Dermis blood vessel endothelial cell (primary cell): ENCODE data around the gene DNMT3B. TPM values are rescaled to one million over a fixed set of nuclear protein-coding genes. Genes with fewer than 3 reads are reported as not detected.
"Not testable (repeated sequence)": the region's sequence is repeated elsewhere in the genome, so short reads cannot be mapped to it uniquely, and the experiment has no call there.

Experiments used
- DNase-seq: peaks from one replicate; pipeline ENCODE4 v3.0.0; 2010
- total RNA-seq: library from RNA; depleted of rRNA; stranded (reverse); fragments of >200 nt; gene quantifications from 2 replicates; pipeline ENCODE4 v1.2.3, GENCODE V29; 2014

Gene DNMT3B
- total RNA-seq, 1 donor from 2014 or later: 2.9 TPM

DNA sequence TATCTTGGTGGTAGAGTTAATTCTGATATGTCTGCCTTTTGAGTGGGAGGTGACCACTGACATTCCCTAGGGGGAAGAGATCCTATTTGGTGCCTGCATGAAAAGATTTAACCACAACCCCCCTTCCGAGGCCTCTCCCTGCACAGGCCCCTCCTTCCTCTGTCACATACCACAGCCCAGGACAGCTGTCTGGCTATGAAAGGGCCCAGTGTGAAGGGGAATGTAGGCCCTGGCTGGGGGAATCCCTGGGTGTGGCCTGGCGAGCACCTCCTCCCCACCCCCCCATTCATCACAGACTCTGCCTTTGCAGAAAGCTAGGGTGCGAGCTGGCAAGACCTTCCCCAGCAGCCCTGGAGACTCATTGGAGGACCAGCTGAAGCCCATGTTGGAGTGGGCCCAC is 30.1 kb downstream of the DNMT3B start:
- DNase-seq: no peak

DNA sequence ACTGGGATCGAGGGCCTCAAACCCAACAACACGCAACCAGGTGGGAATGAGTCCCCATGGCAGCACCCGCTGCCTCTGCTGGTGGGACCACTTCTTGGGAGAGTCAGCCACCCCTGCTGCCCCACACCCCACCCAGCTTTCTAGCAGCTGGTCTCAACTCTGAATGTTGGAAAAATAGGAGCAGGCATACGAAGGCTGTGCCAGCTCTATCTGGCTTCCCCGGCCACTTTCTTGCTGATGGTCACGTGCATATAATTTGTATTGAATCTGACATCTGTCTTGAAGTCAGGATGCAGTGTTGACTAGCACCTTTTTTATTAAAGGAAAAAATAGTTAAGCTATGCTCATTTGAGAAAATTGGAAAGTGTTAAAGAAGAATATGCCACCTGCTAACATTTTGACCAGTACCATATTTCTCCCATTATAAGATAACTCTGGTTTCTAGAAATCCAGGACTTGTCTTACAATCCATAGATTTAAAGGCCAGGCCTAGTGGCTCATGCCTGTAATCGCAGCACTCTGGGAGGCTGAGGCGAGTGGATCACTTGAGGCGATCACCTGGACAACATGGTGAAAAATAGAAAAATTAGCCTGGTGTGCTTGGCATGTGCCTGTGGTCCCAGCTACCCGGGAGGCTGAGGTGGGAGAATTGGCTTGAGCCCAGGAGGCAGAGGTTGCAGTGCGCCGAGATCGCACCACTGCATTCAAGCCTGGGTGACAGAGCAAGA is 30.7 kb downstream of the DNMT3B start:
- peak; percentile 20 for DNase-seq

DNA sequence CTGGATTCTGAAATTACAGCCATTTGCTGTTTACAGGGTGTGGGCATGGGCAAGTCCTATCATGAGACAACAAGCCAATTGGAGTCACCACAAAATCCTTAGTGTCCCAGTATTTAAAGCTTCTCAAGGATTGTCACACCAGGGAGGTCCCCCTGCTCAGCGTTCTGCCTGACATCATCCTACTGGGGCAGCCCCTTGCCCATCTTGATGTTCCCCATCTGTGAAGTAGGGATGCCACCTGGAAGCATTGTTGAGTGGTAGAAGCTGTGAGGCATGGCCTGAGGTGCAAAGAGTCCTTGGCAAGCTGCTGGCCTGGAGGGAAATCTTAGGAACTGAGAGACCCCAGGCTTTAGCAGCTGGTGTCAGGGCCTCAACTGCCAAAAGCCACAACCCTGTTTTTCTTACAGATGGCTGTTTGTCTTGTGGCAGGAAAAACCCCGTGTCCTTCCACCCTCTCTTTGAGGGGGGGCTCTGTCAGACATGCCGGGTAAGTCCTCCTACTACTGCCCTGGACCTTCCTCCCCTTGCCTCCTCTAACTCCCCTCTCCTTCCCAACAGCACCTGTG is 34.3 kb downstream of the DNMT3B start:
- no peak for DNase-seq

GRCh38 chr20:32796981-32797451 is 34.8 kb downstream of the DNMT3B start:
- DNase-seq: no peak

- not testable (repeated sequence) for DNase-seq
Measured at GRCh38 chr20:32797571-32797970, 35.4 kb downstream of the DNMT3B start.

GRCh38 chr20:32798046-32798981 is 36.1 kb downstream of the DNMT3B start:
- DNase-seq: no peak

GRCh38 chr20:32803092-32803491 is 40.9 kb downstream of the DNMT3B start:
- no peak for DNase-seq

GRCh38 chr20:32804022-32804715 is 42.0 kb downstream of the DNMT3B start:
- no peak for DNase-seq

- DNase-seq: no peak
Measured at GRCh38 chr20:32804817-32805216, 42.6 kb downstream of the DNMT3B start.

GRCh38 chr20:32805721-32806120 is 43.5 kb downstream of the DNMT3B start:
- no peak for DNase-seq

GRCh38 chr20:32806356-32806755 is 44.2 kb downstream of the DNMT3B start:
- no peak for DNase-seq

DNA sequence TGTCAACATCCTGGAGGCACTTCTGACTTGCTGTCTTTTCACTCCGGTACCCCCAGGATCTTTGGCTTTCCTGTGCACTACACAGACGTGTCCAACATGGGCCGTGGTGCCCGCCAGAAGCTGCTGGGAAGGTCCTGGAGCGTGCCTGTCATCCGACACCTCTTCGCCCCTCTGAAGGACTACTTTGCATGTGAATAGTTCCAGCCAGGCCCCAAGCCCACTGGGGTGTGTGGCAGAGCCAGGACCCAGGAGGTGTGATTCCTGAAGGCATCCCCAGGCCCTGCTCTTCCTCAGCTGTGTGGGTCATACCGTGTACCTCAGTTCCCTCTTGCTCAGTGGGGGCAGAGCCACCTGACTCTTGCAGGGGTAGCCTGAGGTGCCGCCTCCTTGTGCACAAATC is 45.5 kb downstream of the DNMT3B start:
- DNase-seq: no peak

- no peak for DNase-seq
Measured at GRCh38 chr20:32808438-32808837, 46.3 kb downstream of the DNMT3B start.

- no peak for DNase-seq
Measured at GRCh38 chr20:32809907-32810306, 47.7 kb downstream of the DNMT3B start.

DNA sequence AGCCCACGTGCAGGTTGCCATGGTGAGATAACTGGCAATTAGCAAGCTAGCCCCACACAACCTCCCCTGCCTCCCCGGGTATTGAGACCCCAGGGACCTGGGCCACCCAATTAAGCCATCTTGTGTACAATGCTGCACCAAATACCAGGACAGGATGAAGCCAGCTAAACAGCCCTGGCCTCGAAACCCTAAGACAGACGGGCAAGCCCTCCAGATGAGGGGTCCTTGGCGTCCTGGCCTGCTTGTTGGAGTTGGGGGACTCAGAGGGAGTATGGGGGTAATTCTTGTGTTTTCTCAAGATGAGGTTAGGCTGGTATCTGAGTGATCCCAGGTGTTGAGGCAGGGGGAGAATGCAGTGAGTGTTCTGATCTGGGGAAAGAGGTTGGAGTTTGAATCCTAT is 48.8 kb downstream of the DNMT3B start:
- no peak for DNase-seq

DNA sequence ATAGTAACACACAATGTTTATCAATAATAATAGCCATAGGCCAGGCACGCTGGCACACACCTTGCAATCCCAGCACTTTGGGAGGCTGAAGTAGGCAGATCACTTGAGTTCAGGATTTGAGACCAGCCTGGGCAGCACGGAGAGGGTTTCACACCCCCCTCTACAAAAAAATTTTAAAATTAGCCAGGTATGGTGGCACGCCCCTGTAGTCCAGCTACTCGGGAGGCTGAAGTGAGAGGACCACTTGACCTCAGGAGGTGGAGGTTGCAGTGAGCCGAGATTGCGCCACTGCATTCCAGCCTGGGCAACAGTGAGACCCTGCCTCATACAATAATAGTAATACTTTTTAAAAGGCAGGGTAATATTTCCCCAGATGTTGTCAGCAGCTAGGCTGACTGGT is 49.7 kb downstream of the DNMT3B start:
- DNase-seq: no peak

- DNase-seq: peak; percentile 67
Measured at GRCh38 chr20:32819992-32820697, 58.0 kb downstream of the DNMT3B start.

DNA sequence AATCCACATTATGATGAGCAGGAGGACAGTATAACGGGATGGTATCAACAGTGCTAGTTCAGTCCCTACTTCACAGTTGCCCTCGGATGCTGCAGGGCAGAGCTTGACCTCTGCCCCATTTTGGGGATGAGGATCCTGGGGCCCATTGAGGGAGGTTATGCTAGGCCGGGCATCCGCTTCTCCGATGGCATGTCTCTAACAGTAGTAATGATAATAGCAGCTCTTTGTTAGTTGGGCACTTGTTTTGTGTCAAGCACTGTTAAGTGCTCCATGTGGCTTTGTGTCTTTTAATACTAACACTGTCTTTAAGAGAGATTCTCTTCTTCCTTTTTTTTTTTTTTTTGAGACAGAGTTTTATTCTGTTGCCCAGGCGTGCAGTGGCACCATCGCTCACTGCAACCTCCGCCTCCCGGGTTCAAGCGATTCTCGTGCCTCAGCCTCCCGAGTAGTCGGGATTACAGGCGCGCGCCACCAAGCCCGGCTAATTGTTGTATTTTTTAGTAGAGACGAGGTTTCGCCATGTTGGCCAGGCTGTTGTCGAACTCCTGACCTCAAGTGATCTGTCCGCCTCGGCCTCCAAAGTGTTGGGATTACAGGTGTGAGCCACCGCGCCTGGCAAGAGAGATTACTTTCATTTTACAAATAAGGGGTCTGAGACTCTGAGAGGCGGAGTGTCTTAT is 58.7 kb downstream of the DNMT3B start:
- no peak for DNase-seq

DNA sequence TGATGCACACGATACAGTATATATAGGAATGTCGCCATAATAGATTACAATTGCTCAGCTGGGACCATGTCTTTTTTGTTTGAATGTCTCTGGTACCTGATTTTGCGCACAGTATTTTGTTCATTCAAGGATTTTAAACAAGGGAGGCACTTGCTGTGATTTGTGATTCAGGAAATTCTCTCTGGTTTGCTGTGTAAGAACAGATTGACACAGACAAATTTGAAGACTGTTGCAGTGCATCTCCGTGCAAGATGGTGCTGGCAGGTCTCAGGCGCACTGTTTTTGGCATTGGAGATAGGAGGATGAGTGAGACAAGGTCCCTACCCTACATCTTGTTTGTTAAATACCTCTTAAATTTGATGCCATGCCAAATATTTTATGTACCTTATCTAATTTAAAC is 60.0 kb downstream of the DNMT3B start:
- no peak for DNase-seq

DNA sequence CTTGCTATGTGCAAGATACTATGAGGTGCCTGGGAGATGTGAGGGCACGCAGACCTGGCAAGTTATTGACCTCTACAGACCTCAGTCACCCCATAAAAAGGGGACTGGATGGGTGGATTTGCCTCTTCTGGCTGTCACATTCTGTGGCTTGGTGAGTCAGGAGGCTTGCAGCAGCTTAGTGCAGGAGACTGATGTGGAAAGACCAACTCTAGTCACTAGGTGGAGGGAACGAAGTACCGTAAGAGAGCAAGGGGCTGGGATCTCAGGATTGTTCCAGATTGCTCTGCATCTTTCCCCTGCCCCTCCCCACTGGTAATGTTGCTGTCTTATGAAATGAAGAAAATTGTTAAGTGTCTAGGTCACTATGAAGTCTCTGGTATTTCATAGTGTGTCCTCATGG is 60.9 kb downstream of the DNMT3B start:
- peak; percentile 21 for DNase-seq
